Measurements from ENCODE around the gene ADAMTSL1.

GRCh38 chr9:18675973-18676372 is 202.0 kb downstream of the ADAMTSL1 start:
- TF ChIP-seq, protein P1, sequence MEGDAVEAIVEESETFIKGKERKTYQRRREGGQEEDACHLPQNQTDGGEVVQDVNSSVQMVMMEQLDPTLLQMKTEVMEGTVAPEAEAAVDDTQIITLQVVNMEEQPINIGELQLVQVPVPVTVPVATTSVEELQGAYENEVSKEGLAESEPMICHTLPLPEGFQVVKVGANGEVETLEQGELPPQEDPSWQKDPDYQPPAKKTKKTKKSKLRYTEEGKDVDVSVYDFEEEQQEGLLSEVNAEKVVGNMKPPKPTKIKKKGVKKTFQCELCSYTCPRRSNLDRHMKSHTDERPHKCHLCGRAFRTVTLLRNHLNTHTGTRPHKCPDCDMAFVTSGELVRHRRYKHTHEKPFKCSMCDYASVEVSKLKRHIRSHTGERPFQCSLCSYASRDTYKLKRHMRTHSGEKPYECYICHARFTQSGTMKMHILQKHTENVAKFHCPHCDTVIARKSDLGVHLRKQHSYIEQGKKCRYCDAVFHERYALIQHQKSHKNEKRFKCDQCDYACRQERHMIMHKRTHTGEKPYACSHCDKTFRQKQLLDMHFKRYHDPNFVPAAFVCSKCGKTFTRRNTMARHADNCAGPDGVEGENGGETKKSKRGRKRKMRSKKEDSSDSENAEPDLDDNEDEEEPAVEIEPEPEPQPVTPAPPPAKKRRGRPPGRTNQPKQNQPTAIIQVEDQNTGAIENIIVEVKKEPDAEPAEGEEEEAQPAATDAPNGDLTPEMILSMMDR (conservative IDR thresholded peaks at IDR 0.05; ENCODE audit: low read length): no peak
- no peak for TF ChIP-seq EZH2phosphoT487 (IDR thresholded peaks at IDR 0.05; ENCODE audit: borderline replicate concordance, low read depth, low read length)
